HL-60 (cell line): ENCODE results near the gene ZNF747.
"Not testable (repeated sequence)": the region's sequence is repeated elsewhere in the genome, so short reads cannot be mapped to it uniquely, and the experiment has no call there.

Experiments used
- DNase-seq, 2 experiments: peaks; one replicate each; pipeline ENCODE4 v3.0.0-alpha.2; 2010 to 2020; ENCODE audit warnings: low read depth in 1 of 2, low spot score in 1 of 2
- H3K27ac ChIP-seq: fragments of 250-450 bp; sonication (Bioruptor Pico); replicated peaks from 2 replicates; pipeline ENCODE4 v1.5.1; 2020; ENCODE audit warnings: mild to moderate bottlenecking, moderate library complexity
- H3K27me3 ChIP-seq: fragments of 250-450 bp; sonication (Bioruptor Pico); 2 replicates; pipeline ENCODE4 v1.5.1; 2021; ENCODE audit warnings: mild to moderate bottlenecking, moderate library complexity; ENCODE audit not compliant: insufficient read depth, poor library complexity, severe bottlenecking
- H3K4me3 ChIP-seq: replicated peaks from 2 replicates; pipeline ENCODE4 v1.5.1; 2011; ENCODE audit warnings: mild to moderate bottlenecking, control low read depth, low read length; ENCODE audit not compliant: insufficient read depth
- CTCF ChIP-seq: IDR thresholded peaks from one replicate; pipeline ENCODE4 v1.5.1; 2011; ENCODE audit warnings: low read length, control low read depth, inconsistent platforms; ENCODE audit not compliant: insufficient read depth
- GABPA ChIP-seq: IDR thresholded peaks from 2 replicates; pipeline ENCODE4 v1.6.1; 2012; ENCODE audit warnings: low read depth
- POLR2AphosphoS5 ChIP-seq: IDR thresholded peaks from 2 replicates; pipeline ENCODE4 v1.6.1; 2012; ENCODE audit warnings: low read depth
- REST ChIP-seq: IDR thresholded peaks from 2 replicates; pipeline ENCODE4 v1.6.1; 2012; ENCODE audit warnings: low read depth; ENCODE audit not compliant: insufficient replicate concordance
- SPI1 ChIP-seq: IDR thresholded peaks from 2 replicates; pipeline ENCODE4 v1.6.1; 2012; ENCODE audit warnings: low read depth, mild to moderate bottlenecking, borderline replicate concordance

Gene ZNF747

GRCh38 chr16:30541502-30542329, 7.1 kb upstream of the ZNF747 start:
- Histone ChIP-seq H3K4me3 (no peak overlapping the region), H3K27me3 (no peaks in the 10 kb centered on the region), H3K27ac (no peak overlapping the region)
- DNase-seq, result no peak
- TF ChIP-seq SPI1 (no peak), GABPA (no peak), REST (no peak), POLR2AphosphoS5 (no peak), CTCF (no peak)

- not testable (repeated sequence) for H3K27me3 ChIP-seq
Measured at GRCh38 chr16:30540916-30541464, 6.3 kb upstream of the ZNF747 start.

GRCh38 chr16:30539986-30540526, 5.4 kb upstream of the ZNF747 start:
- DNase-seq, H3K4me3 ChIP-seq, H3K27ac ChIP-seq, H3K27me3 ChIP-seq: not testable (repeated sequence)

More at GRCh38 chr16:30540916-30541464, 6.3 kb upstream of the ZNF747 start:
- H3K27ac ChIP-seq, H3K4me3 ChIP-seq, DNase-seq: not testable (repeated sequence)

DNA sequence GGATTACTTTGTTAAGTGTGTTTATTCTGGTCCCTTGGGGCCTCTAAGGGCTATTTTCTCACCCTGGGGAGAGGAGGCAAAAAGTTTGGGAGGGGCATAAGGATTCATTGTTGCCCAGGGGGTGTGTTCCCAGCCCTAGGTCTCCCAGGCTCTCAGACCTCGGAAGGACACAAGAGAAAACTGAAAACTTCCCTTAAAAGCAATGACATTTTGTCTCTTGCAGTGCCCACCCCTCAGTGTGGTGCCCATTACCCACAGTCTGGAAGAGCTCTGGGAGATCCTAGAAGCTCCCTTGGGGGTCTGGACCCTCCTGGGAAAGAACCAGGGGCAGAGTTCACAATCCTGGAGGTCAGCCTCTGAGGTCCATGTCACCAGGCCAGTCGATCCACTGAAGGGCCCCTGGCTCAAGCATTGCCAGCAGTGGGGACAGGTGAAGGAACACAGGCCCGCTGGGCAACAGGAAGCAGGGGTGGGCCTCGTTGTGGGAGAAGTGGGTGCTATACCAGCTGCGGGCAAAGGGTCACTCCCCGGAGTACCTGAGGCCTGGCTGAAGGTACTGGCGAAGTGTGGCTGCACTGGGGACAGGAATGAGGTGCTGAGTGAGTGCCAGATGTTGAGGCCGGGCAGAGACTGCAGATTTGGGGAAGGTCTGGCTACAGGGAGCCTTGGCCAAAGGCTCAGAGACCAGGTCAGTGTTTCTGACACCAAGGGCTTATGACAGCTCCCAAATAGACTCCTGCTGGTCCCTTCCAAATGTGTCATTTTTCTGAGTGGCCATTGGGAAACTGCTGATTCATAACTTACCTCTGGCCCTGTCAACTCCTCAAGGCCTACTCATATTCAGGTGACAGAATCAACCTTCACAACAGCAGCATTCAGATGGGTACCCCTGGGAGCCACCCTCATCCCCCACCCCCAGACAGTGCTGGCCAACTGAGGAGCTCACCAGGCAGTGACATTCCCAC, 4.6 kb upstream of the ZNF747 start:
- TF ChIP-seq POLR2AphosphoS5, result no peak
- TF ChIP-seq CTCF, result no peak
- TF ChIP-seq GABPA, result no peak
- TF ChIP-seq REST, result no peak
- TF ChIP-seq SPI1, result no peak
- Histone ChIP-seq H3K27ac (no peak overlapping the region), H3K27me3 (no peaks in the 10 kb centered on the region), H3K4me3 (no peak overlapping the region)
- DNase-seq, result no peak

DNA sequence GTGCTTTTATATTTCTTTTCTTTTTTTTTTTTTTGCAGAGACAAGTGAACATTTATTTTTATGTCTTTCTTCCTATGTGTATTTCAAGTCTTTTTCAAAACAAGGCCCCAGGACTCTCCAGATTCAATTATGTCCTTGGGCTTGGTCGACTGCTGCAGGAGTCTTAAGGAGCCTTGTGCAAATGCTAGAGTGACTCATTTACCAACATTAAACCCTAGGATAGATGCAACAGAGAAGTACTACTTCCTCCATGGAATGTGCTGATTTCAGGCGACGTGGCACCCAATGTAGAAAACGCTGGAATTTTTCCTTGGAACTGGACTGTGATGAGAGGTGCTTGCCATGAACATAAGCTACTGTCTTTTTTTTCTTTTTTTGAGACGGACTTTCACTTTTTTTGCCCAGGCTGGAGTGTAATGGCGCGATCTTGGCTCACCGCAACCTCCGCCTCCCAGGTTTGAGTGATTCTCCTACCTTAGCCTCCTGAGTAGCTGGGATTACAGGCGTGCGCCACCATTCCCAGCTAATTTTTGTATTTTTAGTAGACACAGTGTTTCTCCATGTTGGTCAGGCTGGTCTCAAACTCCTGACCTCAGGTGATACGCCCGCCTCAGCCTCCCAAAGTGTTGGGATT, 1.9 kb upstream of the ZNF747 start:
- peak overlapping the region; percentile 95 for H3K27ac ChIP-seq
- H3K4me3 ChIP-seq, result peak overlapping the region; percentile 56; the same call in 1 of the 2 replicates
- DNase-seq, H3K27me3 ChIP-seq: not testable (repeated sequence)
